Endothelial cell (in vitro differentiated cells): Measurements from ENCODE around the gene EFEMP2. TPM values are rescaled to one million over a fixed set of nuclear protein-coding genes. Genes with fewer than 3 reads are reported as not detected.

ENCODE experiments used
- DNase-seq: peaks from one replicate; pipeline ENCODE4 v3.0.0; 2021; ENCODE audit warnings: low spot score
- H3K27ac Mint-ChIP-seq: one replicate; pipeline ENCODE4 v1.8.0; 2021; ENCODE audit warnings: mixed read lengths, inconsistent platforms; ENCODE audit not compliant: unreplicated experiment
- H3K27me3 Mint-ChIP-seq: one replicate; pipeline ENCODE4 v1.8.0; 2021; ENCODE audit warnings: mild to moderate bottlenecking, moderate library complexity, mixed read lengths, inconsistent platforms; ENCODE audit not compliant: unreplicated experiment
- H3K36me3 Mint-ChIP-seq: one replicate; pipeline ENCODE4 v1.8.0; 2021; ENCODE audit warnings: mild to moderate bottlenecking, low read depth, mixed read lengths, inconsistent platforms; ENCODE audit not compliant: unreplicated experiment
- H3K4me1 Mint-ChIP-seq: one replicate; pipeline ENCODE4 v1.8.0; 2021; ENCODE audit warnings: mild to moderate bottlenecking, mixed read lengths, inconsistent platforms; ENCODE audit not compliant: unreplicated experiment
- H3K4me3 Mint-ChIP-seq: one replicate; pipeline ENCODE4 v1.8.0; 2021; ENCODE audit warnings: mild to moderate bottlenecking, mixed read lengths, inconsistent platforms; ENCODE audit not compliant: unreplicated experiment
- H3K9me3 Mint-ChIP-seq: one replicate; pipeline ENCODE4 v1.8.0; 2021; ENCODE audit warnings: mixed read lengths, inconsistent platforms; ENCODE audit not compliant: unreplicated experiment
- CTCF ChIP-seq: fragments of 200-600 bp; sonication (generic); IDR thresholded peaks from one replicate; pipeline ENCODE4 v1.5.0; 2021; ENCODE audit warnings: antibody characterized with exemption; ENCODE audit not compliant: unreplicated experiment
- total RNA-seq: library from RNA; stranded (reverse); fragmentation: NEBNext Ultra II Directional; extraction: Animal tissue kit (Norgen Biotek cat#: 25700); gene quantifications from one replicate; pipeline ENCODE4 v1.2.1, GENCODE V29; 2021; ENCODE audit not compliant: unreplicated experiment

The EFEMP2 gene
- total RNA-seq, 1 donor from 2014 or later, result 248 TPM

- DNase-seq, result peak; percentile 1
Measured at GRCh38 chr11:65862941-65863888, 9.4 kb downstream of the EFEMP2 start.

GRCh38 chr11:65862191-65862735, 10.3 kb downstream of the EFEMP2 start:
- H3K27ac Mint-ChIP-seq, result peak overlapping the region; percentile 53
- TF ChIP-seq CTCF, result no peak
- no peaks in the 10 kb centered on the region for H3K9me3 Mint-ChIP-seq
- peak; percentile 3 for DNase-seq
- H3K4me3 Mint-ChIP-seq, result peak overlapping the region; percentile 81
- H3K27me3 Mint-ChIP-seq, result peaks cover 20% of the 10 kb centered on the region
- H3K4me1 Mint-ChIP-seq, result peaks cover 28% of the 10 kb centered on the region
- peaks cover 22% of the 10 kb centered on the region for H3K36me3 Mint-ChIP-seq

More at GRCh38 chr11:65862941-65863888, 9.4 kb downstream of the EFEMP2 start:
- Mint-ChIP-seq H3K27ac (peak overlapping the region; percentile 53), H3K36me3 (peaks cover 26% of the 10 kb centered on the region), H3K4me1 (peaks cover 34% of the 10 kb centered on the region), H3K27me3 (peaks cover 25% of the 10 kb centered on the region), H3K4me3 (peak overlapping the region; percentile 81), H3K9me3 (no peaks in the 10 kb centered on the region)
- no peak for TF ChIP-seq CTCF

- Mint-ChIP-seq H3K36me3 (peaks cover 25% of the 10 kb centered on the region), H3K4me3 (peak overlapping the region; percentile 96), H3K4me1 (peaks cover 29% of the 10 kb centered on the region), H3K9me3 (no peaks in the 10 kb centered on the region), H3K27ac (peak overlapping the region; percentile 94), H3K27me3 (peaks cover 23% of the 10 kb centered on the region)
- no peak for TF ChIP-seq CTCF
- peak; percentile 3 for DNase-seq
Measured at GRCh38 chr11:65861533-65862183, 10.9 kb downstream of the EFEMP2 start.

- Mint-ChIP-seq H3K36me3 (peaks cover 30% of the 10 kb centered on the region), H3K27ac (peak overlapping the region; percentile 94), H3K27me3 (peaks cover 28% of the 10 kb centered on the region), H3K9me3 (no peaks in the 10 kb centered on the region), H3K4me1 (peaks cover 34% of the 10 kb centered on the region), H3K4me3 (peak overlapping the region; percentile 96)
- no peak for DNase-seq
- TF ChIP-seq CTCF, result no peak
Measured at GRCh38 chr11:65861165-65861505, 11.5 kb downstream of the EFEMP2 start.
